A204.1 (cell line): ENCODE measurements around the gene PDCD1LG2.

ENCODE experiments used
- FAIRE-seq: peaks from 2 replicates; lab custom pipeline; 2012; peaks lifted over from hg19 to GRCh38; lab: Jason Lieb, UNC

The PDCD1LG2 gene

GRCh38 chr9:5611321-5612184, 101.2 kb downstream of the PDCD1LG2 start:
- FAIRE-seq, result no peak

- FAIRE-seq, result no peak
Observed at GRCh38 chr9:5612185-5612530, 101.8 kb downstream of the PDCD1LG2 start.

- no peak for FAIRE-seq
Observed at GRCh38 chr9:5614192-5614591, 103.9 kb downstream of the PDCD1LG2 start.

DNA sequence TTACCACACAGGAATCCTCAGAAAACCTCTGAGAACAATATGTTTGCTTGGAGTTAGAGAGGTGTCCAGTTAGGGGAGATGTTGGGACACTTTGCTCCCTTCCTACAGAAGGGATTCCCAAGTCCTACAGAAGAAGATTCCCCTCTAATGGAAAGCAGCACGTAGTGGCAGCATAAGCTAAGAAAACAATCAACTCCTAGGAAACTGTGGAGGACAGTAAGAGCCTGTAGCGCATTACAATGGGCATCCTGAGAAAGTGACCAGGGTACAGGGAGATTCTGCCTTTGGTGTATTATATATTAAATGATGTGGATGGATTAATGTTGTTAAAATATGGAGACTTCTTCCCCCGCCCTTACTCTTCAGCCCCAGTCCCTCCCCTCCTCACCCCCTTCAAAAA, 104.7 kb downstream of the PDCD1LG2 start:
- no peak for FAIRE-seq

DNA sequence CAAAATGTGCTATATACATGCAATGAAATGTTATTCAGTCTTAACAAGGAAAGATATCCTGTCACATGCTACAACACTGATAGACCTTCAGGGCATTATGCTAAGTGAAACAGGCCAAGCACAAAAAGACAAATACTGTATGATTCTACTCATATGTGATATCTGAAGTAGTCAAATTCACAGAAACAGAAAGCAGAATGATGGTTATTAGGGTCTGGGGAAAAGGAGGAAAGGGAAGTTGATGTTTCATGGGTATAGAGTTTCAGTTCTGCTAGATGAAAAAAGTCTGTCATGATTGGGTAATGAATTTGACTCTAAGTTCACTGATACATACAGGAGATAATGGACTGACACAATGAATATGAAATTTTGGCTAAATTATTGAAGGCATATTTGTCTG, 107.4 kb downstream of the PDCD1LG2 start:
- FAIRE-seq, result no peak

- no peak for FAIRE-seq
Observed at GRCh38 chr9:5620494-5620893, 110.2 kb downstream of the PDCD1LG2 start.
